SU-DHL-6 (cell line): Measurements from ENCODE around the gene ZKSCAN4.

ENCODE experiments used
- H2AFZ ChIP-seq: fragments of 200-600 bp; sonication (generic); 2 replicates; pipeline ENCODE4 v1.6.1; 2014; ENCODE audit warnings: low read depth, mild to moderate bottlenecking, moderate library complexity, mixed read lengths, antibody characterized with exemption, low read length; ENCODE audit not compliant: severe bottlenecking
- H3F3A ChIP-seq: fragments of 200-600 bp; shearing (Covaris generic); 2 replicates; pipeline ENCODE4 v1.6.0; 2016; ENCODE audit warnings: antibody characterized with exemption, mild to moderate bottlenecking; ENCODE audit not compliant: insufficient read depth
- H3K27ac ChIP-seq: fragments of 200-600 bp; sonication (generic); 2 replicates; pipeline ENCODE4 v1.5.1; 2016; ENCODE audit warnings: low read depth, mild to moderate bottlenecking, low read length, moderate library complexity, mixed read lengths
- H3K27me3 ChIP-seq: fragments of 200-600 bp; sonication (generic), shearing (Covaris generic); 2 replicates; pipeline ENCODE4 v1.6.0; 2014; ENCODE audit warnings: mild to moderate bottlenecking, low read length
- H3K36me3 ChIP-seq: fragments of 200-600 bp; sonication (generic); 2 replicates; pipeline ENCODE4 v1.6.1; 2014; ENCODE audit warnings: mild to moderate bottlenecking, low read length, mixed read lengths
- H3K4me2 ChIP-seq: fragments of 300-600, 200-600 bp; shearing (Covaris generic), sonication (generic); 2 replicates; pipeline ENCODE4 v1.6.0; 2014; ENCODE audit warnings: low read length, low read depth, mild to moderate bottlenecking; ENCODE audit not compliant: poor library complexity, severe bottlenecking
- H3K4me3 ChIP-seq: fragments of 200-600 bp; sonication (generic); 2 replicates; pipeline ENCODE4 v1.5.1; 2014; ENCODE audit warnings: antibody characterized with exemption, low read length, mild to moderate bottlenecking, mixed read lengths; ENCODE audit not compliant: insufficient read depth, poor library complexity, severe bottlenecking
- H3K79me2 ChIP-seq: fragments of 200-600 bp; sonication (generic); 2 replicates; pipeline ENCODE4 v1.6.1; 2014; ENCODE audit warnings: mild to moderate bottlenecking, low read length, moderate library complexity; ENCODE audit not compliant: insufficient read depth
- H3K9ac ChIP-seq: fragments of 200-600 bp; sonication (generic); 2 replicates; pipeline ENCODE4 v1.7.0; 2014; ENCODE audit warnings: mild to moderate bottlenecking, low read length
- H3K9me2 ChIP-seq: fragments of 200-600 bp; sonication (generic); replicated peaks from 2 replicates; pipeline ENCODE4 v1.6.1; 2014; ENCODE audit warnings: low read length; ENCODE audit not compliant: insufficient read depth
- H3K9me3 ChIP-seq: fragments of 200-600 bp; sonication (generic); 2 replicates; pipeline ENCODE4 v1.6.1; 2014; ENCODE audit warnings: low read length, mixed read lengths; ENCODE audit not compliant: insufficient read depth
- H4K20me1 ChIP-seq: fragments of 200-600 bp; sonication (generic); 2 replicates; pipeline ENCODE4 v1.6.1; 2014; ENCODE audit warnings: low read depth, mild to moderate bottlenecking, antibody characterized with exemption, low read length, moderate library complexity, mixed read lengths
- EZH2phosphoT487 ChIP-seq: fragments of 200-600 bp; sonication (generic), shearing (Covaris generic); conservative IDR thresholded peaks from 2 replicates; pipeline ENCODE4 v1.6.1; 2018; ENCODE audit warnings: mild to moderate bottlenecking, antibody characterized with exemption, low read length, moderate library complexity, mixed read lengths
- TF ChIP-seq, protein P1 (sequence below): fragments of 200-600 bp; sonication (generic); IDR thresholded peaks from one replicate; pipeline ENCODE4 v1.5.1; 2017; ENCODE audit warnings: antibody characterized with exemption, mild to moderate bottlenecking, low read length, moderate library complexity; ENCODE audit not compliant: insufficient read depth, poor library complexity, severe bottlenecking

ZKSCAN4 gene

DNA sequence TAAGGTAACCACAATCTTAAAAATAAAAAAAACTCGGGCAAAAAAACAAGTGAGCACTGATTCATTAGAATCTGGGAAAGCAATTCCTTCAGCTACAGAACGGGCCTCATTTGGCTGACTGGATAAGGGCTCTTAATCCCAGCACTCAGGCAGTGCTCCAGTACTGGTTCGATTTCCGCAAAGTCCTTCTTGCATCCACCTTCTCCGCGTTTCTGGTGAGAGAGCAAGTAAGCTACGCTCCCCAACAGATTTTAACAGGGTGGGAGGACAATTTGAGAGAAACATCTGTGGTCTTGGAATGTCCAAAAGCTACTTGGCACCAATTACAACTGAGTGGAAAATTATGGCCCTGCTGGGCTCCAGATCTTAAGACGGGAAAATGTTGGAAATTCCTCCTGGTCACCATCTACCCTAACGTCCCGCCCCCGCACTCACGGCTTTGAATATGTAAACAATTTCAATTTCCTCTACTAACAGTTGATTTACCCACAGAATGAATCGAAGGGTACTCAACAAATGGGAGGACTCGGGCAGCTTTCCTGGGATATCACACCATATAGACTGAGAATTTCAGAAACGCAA, 45.0 kb downstream of the ZKSCAN4 start:
- Histone ChIP-seq H4K20me1 (no peaks in the 10 kb centered on the region), H3K79me2 (no peaks in the 10 kb centered on the region), H3K4me2 (no peak overlapping the region), H3K27ac (no peak overlapping the region), H3K4me3 (no peak overlapping the region), H3K36me3 (no peaks in the 10 kb centered on the region), H3K9ac (no peak overlapping the region), H3K9me2 (no peaks in the 10 kb centered on the region), H3K27me3 (0 out of 2 replicates have a peak, but pooled peaks cover 4% of the 10 kb centered on the region), H3K9me3 (no peaks in the 10 kb centered on the region), H3F3A (no peaks in the 10 kb centered on the region), H2AFZ (no peak overlapping the region)
- TF ChIP-seq, protein P1, sequence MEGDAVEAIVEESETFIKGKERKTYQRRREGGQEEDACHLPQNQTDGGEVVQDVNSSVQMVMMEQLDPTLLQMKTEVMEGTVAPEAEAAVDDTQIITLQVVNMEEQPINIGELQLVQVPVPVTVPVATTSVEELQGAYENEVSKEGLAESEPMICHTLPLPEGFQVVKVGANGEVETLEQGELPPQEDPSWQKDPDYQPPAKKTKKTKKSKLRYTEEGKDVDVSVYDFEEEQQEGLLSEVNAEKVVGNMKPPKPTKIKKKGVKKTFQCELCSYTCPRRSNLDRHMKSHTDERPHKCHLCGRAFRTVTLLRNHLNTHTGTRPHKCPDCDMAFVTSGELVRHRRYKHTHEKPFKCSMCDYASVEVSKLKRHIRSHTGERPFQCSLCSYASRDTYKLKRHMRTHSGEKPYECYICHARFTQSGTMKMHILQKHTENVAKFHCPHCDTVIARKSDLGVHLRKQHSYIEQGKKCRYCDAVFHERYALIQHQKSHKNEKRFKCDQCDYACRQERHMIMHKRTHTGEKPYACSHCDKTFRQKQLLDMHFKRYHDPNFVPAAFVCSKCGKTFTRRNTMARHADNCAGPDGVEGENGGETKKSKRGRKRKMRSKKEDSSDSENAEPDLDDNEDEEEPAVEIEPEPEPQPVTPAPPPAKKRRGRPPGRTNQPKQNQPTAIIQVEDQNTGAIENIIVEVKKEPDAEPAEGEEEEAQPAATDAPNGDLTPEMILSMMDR = no peak
- no peak for TF ChIP-seq EZH2phosphoT487

DNA sequence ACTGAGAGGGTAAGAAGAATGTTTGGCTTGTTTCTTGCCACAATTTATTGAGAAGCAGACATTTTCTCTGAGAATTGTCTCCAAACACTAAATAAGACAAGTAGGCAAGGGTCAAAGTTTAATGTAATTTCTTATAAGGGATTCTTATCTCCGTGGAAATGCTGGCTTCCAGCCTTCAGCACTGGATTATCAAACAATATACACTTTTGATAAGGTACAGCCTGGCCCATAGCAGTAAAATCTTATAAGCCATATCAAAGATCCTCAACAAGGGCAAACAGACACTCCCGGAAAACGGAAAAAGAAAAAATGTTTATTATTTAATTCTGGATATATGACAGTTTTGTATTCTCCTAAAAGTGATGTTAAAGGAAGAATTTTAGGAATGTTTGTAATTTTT, 45.5 kb downstream of the ZKSCAN4 start:
- Histone ChIP-seq H3K27ac (no peak overlapping the region), H2AFZ (no peak overlapping the region), H3K79me2 (no peaks in the 10 kb centered on the region), H3K4me3 (no peak overlapping the region), H4K20me1 (no peaks in the 10 kb centered on the region), H3K9me3 (no peaks in the 10 kb centered on the region), H3K9ac (no peak overlapping the region), H3K27me3 (0 out of 2 replicates have a peak, but pooled peaks cover 4% of the 10 kb centered on the region), H3F3A (no peaks in the 10 kb centered on the region), H3K4me2 (no peak overlapping the region), H3K9me2 (no peaks in the 10 kb centered on the region), H3K36me3 (no peaks in the 10 kb centered on the region)
- TF ChIP-seq EZH2phosphoT487 = no peak
- TF ChIP-seq, protein P1 = no peak

DNA sequence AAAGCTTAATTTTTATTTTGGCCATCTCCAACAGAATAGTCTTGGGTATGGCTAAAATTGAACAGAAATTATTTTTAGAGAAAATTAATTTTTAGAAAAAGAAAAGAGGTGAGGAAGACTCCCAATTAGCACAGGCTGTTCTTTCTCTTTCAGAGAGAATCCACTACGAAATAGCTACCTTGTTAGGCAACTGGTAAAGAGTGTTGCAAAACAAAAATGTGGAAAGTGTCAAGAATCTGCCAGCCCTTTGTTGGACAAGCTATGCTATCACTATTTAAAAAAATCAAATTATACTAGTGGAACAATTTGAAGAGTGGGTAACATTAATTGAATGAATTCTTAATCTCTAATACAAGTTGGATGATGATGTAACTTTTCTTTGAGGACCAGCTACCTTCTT, 46.2 kb downstream of the ZKSCAN4 start:
- H3K27ac ChIP-seq = no peak overlapping the region
- H3K36me3 ChIP-seq = no peaks in the 10 kb centered on the region
- no peaks in the 10 kb centered on the region for H3K79me2 ChIP-seq
- H3K9ac ChIP-seq = no peak overlapping the region
- no peak overlapping the region for H3K4me3 ChIP-seq
- no peaks in the 10 kb centered on the region for H3K9me3 ChIP-seq
- H4K20me1 ChIP-seq = no peaks in the 10 kb centered on the region
- no peaks in the 10 kb centered on the region for H3K9me2 ChIP-seq
- no peaks in the 10 kb centered on the region for H3F3A ChIP-seq
- H3K27me3 ChIP-seq = 0 out of 2 replicates have a peak, but pooled peaks cover 4% of the 10 kb centered on the region
- no peak for TF ChIP-seq EZH2phosphoT487
- TF ChIP-seq, protein P1 = no peak
- H2AFZ ChIP-seq = no peak overlapping the region
- no peak overlapping the region for H3K4me2 ChIP-seq
